HEK293T (cell line): ENCODE data around the gene FOXA3.

Source experiments
- CTCF ChIA-PET: fragments of 350-600 bp; formaldehyde crosslinking; extraction: SDS; loops from one replicate; lab custom pipeline; 2021; ENCODE audit warnings: antibody characterized with exemption, inconsistent platforms; lab: Yijun Ruan, JAX
- POLR2A ChIA-PET: fragments of 350-600 bp; formaldehyde crosslinking; extraction: SDS; loops from one replicate; lab custom pipeline; 2020; ENCODE audit warnings: antibody characterized with exemption, inconsistent platforms; lab: Yijun Ruan, JAX
- DNase-seq: peaks from one replicate; pipeline ENCODE4 v3.0.0; 2012; ENCODE audit warnings: mixed read lengths; ENCODE audit errors: extremely low spot score
- PKNOX1 ChIP-seq: fragments of 450-650 bp; IDR thresholded peaks from 2 replicates; pipeline ENCODE4 v1.6.1; 2016
- TARDBP ChIP-seq: fragments of 450-650 bp; IDR thresholded peaks from 2 replicates; pipeline ENCODE4 v1.6.1; 2016

FOXA3 gene

GRCh38 chr19:45922281-45922680, 58.2 kb downstream of the FOXA3 start:
- ChIA-PET CTCF (no interaction called here), POLR2A (no interaction called here)
- TF ChIP-seq TARDBP (no peak), PKNOX1 (peak; percentile 48)
- peak; percentile 55 for DNase-seq
